Frontal cortex (tissue), 4 donors: Measurements from ENCODE around the gene USP25. TPM values are rescaled to one million over a fixed set of nuclear protein-coding genes. Genes with fewer than 3 reads are reported as not detected.

Experiments
- DNase-seq, 2 donors: peaks; one replicate each; pipeline ENCODE4 v3.0.0; 2012; ENCODE audit warnings: low spot score in 2 of 2
- FAIRE-seq: peaks from 2 replicates; lab custom pipeline; 2012; peaks lifted over from hg19 to GRCh38; lab: Jason Lieb, UNC
- total RNA-seq: library from RNA; depleted of rRNA; stranded (reverse); fragments of >200 nt; gene quantifications from one replicate; pipeline ENCODE4 v1.2.3, GENCODE V29; 2014
- donor health status: control.
- donor health status: control.
- donor health status: control.

The USP25 gene
- total RNA-seq, 1 donor from 2014 or later: 94.2 TPM

GRCh38 chr21:15759469-15759868 is 29.7 kb downstream of the USP25 start:
- DNase-seq: no peak
- no peak for FAIRE-seq

- FAIRE-seq (no peak), DNase-seq (no peak)
These were observed 31.8 kb downstream of the USP25 start for GRCh38 chr21:15761507-15762100.

- DNase-seq: no peak
- no peak for FAIRE-seq
These were observed 33.6 kb downstream of the USP25 start for GRCh38 chr21:15763359-15763758.

- FAIRE-seq: no peak
- DNase-seq: no peak
These were observed 35.1 kb downstream of the USP25 start for GRCh38 chr21:15764878-15765277.

- FAIRE-seq (no peak), DNase-seq (no peak)
These were observed 37.3 kb downstream of the USP25 start for GRCh38 chr21:15766952-15767603.

- DNase-seq (no peak), FAIRE-seq (no peak)
These were observed 38.3 kb downstream of the USP25 start for GRCh38 chr21:15768045-15768601.

GRCh38 chr21:15768853-15769252 is 39.1 kb downstream of the USP25 start:
- DNase-seq (no peak), FAIRE-seq (no peak)

GRCh38 chr21:15771311-15771710 is 41.5 kb downstream of the USP25 start:
- no peak for FAIRE-seq

GRCh38 chr21:15772654-15773053 is 42.9 kb downstream of the USP25 start:
- no peak for FAIRE-seq
- no peak for DNase-seq

More at GRCh38 chr21:15771311-15771710, 41.5 kb downstream of the USP25 start:
- no peak for DNase-seq

GRCh38 chr21:15774590-15774989 is 44.8 kb downstream of the USP25 start:
- FAIRE-seq (no peak), DNase-seq (no peak)

GRCh38 chr21:15775291-15775690 is 45.5 kb downstream of the USP25 start:
- FAIRE-seq: no peak
- DNase-seq: no peak

- DNase-seq (no peak), FAIRE-seq (no peak)
These were observed 46.2 kb downstream of the USP25 start for GRCh38 chr21:15775981-15776380.

GRCh38 chr21:15776818-15777217 is 47.0 kb downstream of the USP25 start:
- DNase-seq (no peak), FAIRE-seq (no peak)

GRCh38 chr21:15781986-15782385 is 52.2 kb downstream of the USP25 start:
- FAIRE-seq: no peak
- DNase-seq: no peak

- no peak for FAIRE-seq
These were observed 59.2 kb downstream of the USP25 start for GRCh38 chr21:15788847-15789523.

GRCh38 chr21:15793109-15793508 is 63.3 kb downstream of the USP25 start:
- DNase-seq (no peak), FAIRE-seq (no peak)

More at GRCh38 chr21:15788847-15789523, 59.2 kb downstream of the USP25 start:
- DNase-seq: no peak

- DNase-seq: no peak
- no peak for FAIRE-seq
These were observed 63.9 kb downstream of the USP25 start for GRCh38 chr21:15793550-15794235.

- no peak for FAIRE-seq
- DNase-seq: no peak
These were observed 64.6 kb downstream of the USP25 start for GRCh38 chr21:15794277-15794912.

- DNase-seq (no peak), FAIRE-seq (no peak)
These were observed 65.8 kb downstream of the USP25 start for GRCh38 chr21:15795533-15795932.
